ES-I3 (cell line): ENCODE results near the gene RAMP2.

Source experiments
- H3K36me3 ChIP-seq: 2 replicates; pipeline ENCODE4 v1.6.1; 2013; ENCODE audit warnings: mild to moderate bottlenecking, low read length, control low read depth, moderate library complexity; ENCODE audit not compliant: insufficient read depth
- H3K4me1 ChIP-seq: 2 replicates; pipeline ENCODE4 v1.6.1; 2013; ENCODE audit warnings: mild to moderate bottlenecking, control low read depth, low read length; ENCODE audit not compliant: insufficient read depth
- H3K9ac ChIP-seq: 2 replicates; pipeline ENCODE4 v1.6.1; 2013; ENCODE audit warnings: low read depth, mild to moderate bottlenecking, low read length, moderate library complexity
- H3K9me3 ChIP-seq: 2 replicates; pipeline ENCODE4 v1.6.1; 2013; ENCODE audit warnings: mild to moderate bottlenecking, low read length, moderate library complexity; ENCODE audit not compliant: control insufficient read depth, insufficient read depth

RAMP2 gene

GRCh38 chr17:42779936-42780850 is 19.2 kb downstream of the RAMP2 start, which contains the start of gene WNK4:
Gene WNK4, plus strand, starts transcription at chr17:42780610. Its CDS starts 89 bp downstream, at chr17:42780699.
- H3K4me1 ChIP-seq, result peaks cover 28% of the 10 kb centered on the region
- H3K9ac ChIP-seq, result peak within 1 kb of the TSS; percentile 66
- no peaks in the 10 kb centered on the region for H3K9me3 ChIP-seq
- H3K36me3 ChIP-seq, result peaks cover 15% of the 10 kb centered on the region

- Histone ChIP-seq H3K36me3 (peaks cover 6% of the 10 kb centered on the region), H3K4me1 (peaks cover 28% of the 10 kb centered on the region), H3K9ac (peak overlapping the region; percentile 66), H3K9me3 (no peaks in the 10 kb centered on the region)
Observed at GRCh38 chr17:42780851-42781638, 20.0 kb downstream of the RAMP2 start.

- Histone ChIP-seq H3K9ac (peak overlapping the region; percentile 66; the same call in 1 of the 2 replicates), H3K36me3 (peaks cover 2% of the 10 kb centered on the region; the same call in 1 of the 2 replicates), H3K4me1 (peaks cover 28% of the 10 kb centered on the region), H3K9me3 (no peaks in the 10 kb centered on the region)
Observed at GRCh38 chr17:42781639-42782165, 20.7 kb downstream of the RAMP2 start.

- Histone ChIP-seq H3K9ac (peak overlapping the region; percentile 66; the same call in 1 of the 2 replicates), H3K36me3 (no peaks in the 10 kb centered on the region; the same call in 1 of the 2 replicates), H3K4me1 (peaks cover 28% of the 10 kb centered on the region), H3K9me3 (no peaks in the 10 kb centered on the region)
Observed at GRCh38 chr17:42782166-42783061, 21.4 kb downstream of the RAMP2 start.

- Histone ChIP-seq H3K36me3 (no peaks in the 10 kb centered on the region), H3K9ac (peak overlapping the region; percentile 66; the same call in 1 of the 2 replicates), H3K9me3 (no peaks in the 10 kb centered on the region), H3K4me1 (peaks cover 28% of the 10 kb centered on the region)
Observed at GRCh38 chr17:42783062-42783790, 22.2 kb downstream of the RAMP2 start.

GRCh38 chr17:42783791-42784138 is 22.7 kb downstream of the RAMP2 start:
- Histone ChIP-seq H3K36me3 (no peaks in the 10 kb centered on the region), H3K4me1 (peaks cover 28% of the 10 kb centered on the region), H3K9me3 (no peaks in the 10 kb centered on the region), H3K9ac (peak overlapping the region; percentile 66; the same call in 1 of the 2 replicates)

GRCh38 chr17:42784409-42784808 is 23.4 kb downstream of the RAMP2 start:
- Histone ChIP-seq H3K9me3 (no peaks in the 10 kb centered on the region), H3K9ac (no peak overlapping the region), H3K4me1 (peaks cover 28% of the 10 kb centered on the region), H3K36me3 (no peaks in the 10 kb centered on the region)

- Histone ChIP-seq H3K4me1 (peaks cover 28% of the 10 kb centered on the region), H3K9ac (no peak overlapping the region), H3K9me3 (no peaks in the 10 kb centered on the region), H3K36me3 (no peaks in the 10 kb centered on the region)
Observed at GRCh38 chr17:42784811-42785592, 24.0 kb downstream of the RAMP2 start.

- Histone ChIP-seq H3K9ac (no peak overlapping the region), H3K9me3 (no peaks in the 10 kb centered on the region), H3K36me3 (no peaks in the 10 kb centered on the region), H3K4me1 (peaks cover 20% of the 10 kb centered on the region)
Observed at GRCh38 chr17:42787266-42787665, 26.2 kb downstream of the RAMP2 start.

GRCh38 chr17:42791948-42792347 is 30.9 kb downstream of the RAMP2 start:
- Histone ChIP-seq H3K4me1 (no peaks in the 10 kb centered on the region), H3K36me3 (no peaks in the 10 kb centered on the region), H3K9ac (no peak overlapping the region), H3K9me3 (no peaks in the 10 kb centered on the region)

GRCh38 chr17:42792545-42792944 is 31.5 kb downstream of the RAMP2 start:
- Histone ChIP-seq H3K36me3 (no peaks in the 10 kb centered on the region), H3K4me1 (0 out of 2 replicates have a peak, but pooled peaks cover 1% of the 10 kb centered on the region), H3K9me3 (no peaks in the 10 kb centered on the region), H3K9ac (no peak overlapping the region)

GRCh38 chr17:42795061-42795460 is 34.0 kb downstream of the RAMP2 start:
- no peaks in the 10 kb centered on the region for H3K36me3 ChIP-seq
- H3K4me1 ChIP-seq, result 0 out of 2 replicates have a peak, but pooled peaks cover 5% of the 10 kb centered on the region
- no peaks in the 10 kb centered on the region for H3K9me3 ChIP-seq
- H3K9ac ChIP-seq, result no peak overlapping the region
